K562 (cell line): ENCODE results near the gene NTRK1. TPM values are rescaled to one million over a fixed set of nuclear protein-coding genes. Genes with fewer than 3 reads are reported as not detected.

Source experiments
- BCOR ChIP-seq: fragments of 450-650 bp; IDR thresholded peaks from 2 replicates; pipeline ENCODE4 v1.6.1; 2016
- RBM25 ChIP-seq: fragments of 200-400 bp; formaldehyde crosslinking; IDR thresholded peaks from 2 replicates; pipeline ENCODE4 v1.6.1; 2018; ENCODE audit warnings: low read length, low read depth, moderate library complexity; ENCODE audit not compliant: severe bottlenecking
- SMAD3 ChIP-seq: fragments of 450-650 bp; formaldehyde crosslinking; conservative IDR thresholded peaks from 2 replicates; pipeline ENCODE4 v1.4.0; 2020; ENCODE audit warnings: mild to moderate bottlenecking
- ZFP36 ChIP-seq: fragments of 150-350 bp; IDR thresholded peaks from 2 replicates; pipeline ENCODE4 v1.6.1; 2018; ENCODE audit warnings: low read length, low read depth; ENCODE audit not compliant: partially characterized antibody
- ZNF146 ChIP-seq: IDR thresholded peaks from one replicate; pipeline ENCODE4 v1.6.1; 2018; ENCODE audit warnings: missing compliant biosample characterization; ENCODE audit not compliant: unreplicated experiment
- ZNF316 ChIP-seq: fragments of 450-650 bp; IDR thresholded peaks from 2 replicates; pipeline ENCODE4 v1.6.1; 2016
- ZNF436 ChIP-seq: fragments of 250-450, 450-650 bp; sonication (Bioruptor Pico); formaldehyde crosslinking; IDR thresholded peaks from 2 replicates; pipeline ENCODE4 v1.7.0; 2020; ENCODE audit warnings: mild to moderate bottlenecking
- ZNF57 ChIP-seq: fragments of 450-650 bp; formaldehyde crosslinking; IDR thresholded peaks from 2 replicates; pipeline ENCODE4 v1.4.0; 2020; ENCODE audit warnings: mild to moderate bottlenecking, moderate library complexity
- polyA plus RNA-seq, 8 experiments: library from polyadenylated mRNA; depleted of rRNA in 4 of 8; stranded (reverse) in 5 of 8; unstranded in 3 of 8; fragments of >200 nt; fragmentation: Nextera tagmentation in 2 of 8; fragmentation: Illumina TruSeq in 1 of 8; extraction: Ambion mirVana in 2 of 8; extraction: Trizol in 1 of 8; gene quantifications; 2 replicates each; pipeline versions ENCODE4 v1.2.1 to v1.2.3, GENCODE V29; 2011 to 2014; ENCODE audit warnings: inconsistent platforms in 1 of 8, missing spikeins in 1 of 8
- total RNA-seq, 7 experiments: library from RNA; depleted of rRNA in 6 of 7; stranded (reverse); fragments of >200 nt in 6 of 7; fragmentation: Illumina TruSeq in 2 of 7; extraction: Trizol in 2 of 7; gene quantifications; 2 replicates each; pipeline versions ENCODE4 v1.2.1 to v1.2.3, GENCODE V29; 2011 to 2021; ENCODE audit warnings: low replicate concordance in 1 of 7
- TF ChIP-seq, protein P1 (sequence below), 3 experiments: fragments of 200-800 bp in 1 of 3; sonication (Bioruptor generic) in 1 of 3; sonication (generic) in 1 of 3; formaldehyde crosslinking in 1 of 3; IDR thresholded peaks; 2 replicates each; pipeline versions ENCODE4 v1.6.1 to v1.8.0; 2016 to 2022; ENCODE audit warnings: mild to moderate bottlenecking in 2 of 3, missing compliant biosample characterization in 2 of 3, missing genetic modification characterization in 2 of 3, missing genetic modification reagents in 1 of 3

Gene NTRK1
- total and polyA plus RNA-seq, 9 of the 15 experiments (the other 6 are each of a cell fraction or from before 2014, with no cell fraction given) = 0.46 to 30.0 (median 7.9) TPM

DNA sequence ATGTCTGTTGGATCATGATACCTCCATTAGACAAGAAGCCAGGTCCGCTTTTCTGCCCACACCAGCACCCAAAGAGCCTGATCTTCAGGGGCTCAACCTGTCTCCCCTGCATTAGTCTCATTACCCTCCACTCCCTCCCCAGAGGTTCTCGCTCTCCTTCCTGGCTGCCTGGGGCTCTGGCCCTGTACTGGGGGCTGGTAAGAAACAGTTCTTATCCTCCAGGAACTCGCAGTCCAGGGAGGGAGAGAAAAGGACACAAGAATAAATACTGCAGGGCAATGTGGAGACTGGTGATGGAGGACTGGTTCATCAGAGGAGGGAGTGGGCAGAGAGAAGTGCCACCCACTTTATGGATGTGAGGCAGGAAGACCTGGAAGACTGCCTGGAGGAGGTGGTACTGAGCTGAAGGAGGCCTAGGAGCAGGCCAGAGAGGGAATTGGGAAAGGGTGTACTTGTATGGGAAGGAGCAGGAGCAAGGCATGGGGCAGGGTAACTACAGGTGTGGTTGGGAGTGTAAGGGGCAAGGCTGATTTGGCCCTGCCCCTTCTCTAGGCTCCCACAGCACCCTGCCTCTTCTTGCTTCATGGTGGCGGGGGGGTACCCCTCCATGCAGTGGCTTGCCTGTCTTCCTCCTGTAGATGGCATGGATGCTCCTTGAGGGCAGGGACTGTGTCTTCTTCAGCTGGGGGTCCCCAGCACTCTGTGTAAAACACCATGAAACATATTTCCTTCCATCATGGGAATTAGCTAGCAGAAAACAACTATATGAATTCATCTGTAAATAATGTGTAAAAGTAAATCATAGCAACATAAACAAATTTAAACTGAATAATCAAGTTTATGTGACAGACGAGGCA lies 64.7 kb downstream of the NTRK1 start (continued):
- TF ChIP-seq SMAD3 (CRISPR knock-in tag) (no peak), RBM25 (peak; percentile 36), ZNF57 (CRISPR knock-in tag) (no peak), ZNF146 (peak; percentile 9), ZNF436 (CRISPR knock-in tag) (peak; percentile 60; the same call in 1 of the 2 replicates), BCOR (peak; percentile 96), ZFP36 (peak; percentile 96), ZNF316 (peak; percentile 43; the same call in 1 of the 2 replicates)
- TF ChIP-seq, protein P1, sequence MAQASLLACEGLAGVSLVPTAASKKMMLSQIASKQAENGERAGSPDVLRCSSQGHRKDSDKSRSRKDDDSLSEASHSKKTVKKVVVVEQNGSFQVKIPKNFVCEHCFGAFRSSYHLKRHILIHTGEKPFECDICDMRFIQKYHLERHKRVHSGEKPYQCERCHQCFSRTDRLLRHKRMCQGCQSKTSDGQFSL (CRISPR knock-in tag; IDR thresholded peaks at IDR 0.05) = peak; percentile 89
- TF ChIP-seq, protein P1 (tag; IDR thresholded peaks at IDR 0.05) = no peak
